ENCODE measurements around the gene RASD2. TPM values are rescaled to one million over a fixed set of nuclear protein-coding genes. Genes with fewer than 3 reads are reported as not detected.

Gene RASD2
- total RNA-seq, 1 donor from 2014 or later: not detected

DNA sequence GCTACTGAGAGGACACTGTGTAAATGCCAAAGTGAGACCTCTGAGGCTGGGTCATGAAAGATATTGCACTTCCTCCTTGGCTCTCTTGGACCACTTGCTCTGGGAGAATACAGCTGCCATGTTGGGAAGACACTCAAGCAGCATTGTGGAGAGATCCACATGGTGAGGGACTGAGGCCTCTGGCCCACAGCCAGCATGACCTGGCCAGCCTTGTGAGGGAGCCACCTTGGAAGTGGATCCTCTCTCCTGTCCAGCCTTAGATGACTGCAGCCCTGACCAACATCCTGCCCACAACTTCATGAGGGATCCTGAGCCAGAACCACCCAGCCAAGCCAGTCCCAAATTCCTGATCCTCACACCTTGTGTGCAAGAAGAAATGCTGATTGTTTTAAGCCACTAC is 46.1 kb downstream of the RASD2 start:
- Mint-ChIP-seq H3K9me3 (no peaks in the 10 kb centered on the region), H3K36me3 (ENCODE audit: low read depth) (no peaks in the 10 kb centered on the region), H3K4me3 (no peak overlapping the region), H3K4me1 (no peaks in the 10 kb centered on the region), H3K27me3 (ENCODE audit: low read depth) (no peaks in the 10 kb centered on the region), H3K27ac (ENCODE audit: unreplicated experiment) (no peak overlapping the region)
- TF ChIP-seq, protein P1, sequence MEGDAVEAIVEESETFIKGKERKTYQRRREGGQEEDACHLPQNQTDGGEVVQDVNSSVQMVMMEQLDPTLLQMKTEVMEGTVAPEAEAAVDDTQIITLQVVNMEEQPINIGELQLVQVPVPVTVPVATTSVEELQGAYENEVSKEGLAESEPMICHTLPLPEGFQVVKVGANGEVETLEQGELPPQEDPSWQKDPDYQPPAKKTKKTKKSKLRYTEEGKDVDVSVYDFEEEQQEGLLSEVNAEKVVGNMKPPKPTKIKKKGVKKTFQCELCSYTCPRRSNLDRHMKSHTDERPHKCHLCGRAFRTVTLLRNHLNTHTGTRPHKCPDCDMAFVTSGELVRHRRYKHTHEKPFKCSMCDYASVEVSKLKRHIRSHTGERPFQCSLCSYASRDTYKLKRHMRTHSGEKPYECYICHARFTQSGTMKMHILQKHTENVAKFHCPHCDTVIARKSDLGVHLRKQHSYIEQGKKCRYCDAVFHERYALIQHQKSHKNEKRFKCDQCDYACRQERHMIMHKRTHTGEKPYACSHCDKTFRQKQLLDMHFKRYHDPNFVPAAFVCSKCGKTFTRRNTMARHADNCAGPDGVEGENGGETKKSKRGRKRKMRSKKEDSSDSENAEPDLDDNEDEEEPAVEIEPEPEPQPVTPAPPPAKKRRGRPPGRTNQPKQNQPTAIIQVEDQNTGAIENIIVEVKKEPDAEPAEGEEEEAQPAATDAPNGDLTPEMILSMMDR (conservative IDR thresholded peaks at IDR 0.05): no peak
- DNase-seq (ENCODE audit: low read depth, low spot score): no peak

DNA sequence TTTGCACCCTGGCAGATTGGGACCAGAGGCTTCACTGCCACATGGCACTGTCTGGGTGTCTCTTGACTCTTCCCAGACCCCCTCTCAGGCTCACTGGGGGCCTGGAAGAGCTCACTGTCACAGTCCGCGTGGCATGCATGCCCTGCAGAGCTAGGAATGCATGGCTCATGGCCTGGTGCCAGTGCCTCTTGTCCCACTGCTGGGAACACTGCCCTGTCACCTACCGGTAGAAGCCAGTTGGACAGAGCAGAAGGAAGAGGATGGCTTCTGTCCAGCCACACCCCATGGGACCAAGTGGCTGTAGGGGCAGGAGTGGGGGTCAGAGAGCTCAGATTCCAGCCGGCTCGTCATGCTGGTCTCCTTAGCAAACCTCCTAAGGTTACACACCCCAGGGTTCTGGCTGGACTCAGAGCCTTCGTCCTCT is 46.8 kb downstream of the RASD2 start:
- Mint-ChIP-seq H3K4me1 (no peaks in the 10 kb centered on the region), H3K27me3 (ENCODE audit: low read depth) (no peaks in the 10 kb centered on the region), H3K4me3 (no peak overlapping the region), H3K27ac (ENCODE audit: unreplicated experiment) (no peak overlapping the region), H3K9me3 (no peaks in the 10 kb centered on the region), H3K36me3 (ENCODE audit: low read depth) (no peaks in the 10 kb centered on the region)
- TF ChIP-seq, protein P1 (conservative IDR thresholded peaks at IDR 0.05): no peak
- no peak for DNase-seq (ENCODE audit: low read depth, low spot score)

DNA sequence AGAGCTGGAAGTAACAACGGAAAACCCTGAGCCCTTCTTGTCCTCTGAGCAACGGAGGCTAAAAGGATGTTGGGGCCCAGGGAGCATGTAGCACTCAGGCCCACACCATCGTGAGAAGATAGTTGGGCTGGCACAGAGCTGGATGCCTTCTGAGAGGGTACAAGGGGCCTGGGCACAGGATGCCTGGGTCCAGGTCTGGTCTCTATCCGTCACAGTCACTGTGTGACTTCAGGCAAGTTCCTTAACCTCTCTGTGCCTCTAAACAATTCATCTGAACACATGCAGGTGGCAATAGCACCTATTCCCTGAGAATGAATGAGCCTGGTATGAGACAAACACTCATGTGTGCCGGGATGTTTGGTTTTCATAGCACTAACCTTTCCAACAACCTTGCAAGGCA is 47.3 kb downstream of the RASD2 start:
- Mint-ChIP-seq H3K27me3 (ENCODE audit: low read depth) (no peaks in the 10 kb centered on the region), H3K4me1 (no peaks in the 10 kb centered on the region), H3K4me3 (no peak overlapping the region), H3K36me3 (ENCODE audit: low read depth) (no peaks in the 10 kb centered on the region), H3K9me3 (no peaks in the 10 kb centered on the region), H3K27ac (ENCODE audit: unreplicated experiment) (no peak overlapping the region)
- no peak for DNase-seq (ENCODE audit: low read depth, low spot score)
- TF ChIP-seq, protein P1 (conservative IDR thresholded peaks at IDR 0.05): no peak

GRCh38 chr22:35589071-35589755 is 48.6 kb downstream of the RASD2 start:
- no peaks in the 10 kb centered on the region for H3K4me1 Mint-ChIP-seq
- no peak overlapping the region for H3K4me3 Mint-ChIP-seq
- H3K36me3 Mint-ChIP-seq (ENCODE audit: low read depth): no peaks in the 10 kb centered on the region
- TF ChIP-seq, protein P1 (conservative IDR thresholded peaks at IDR 0.05): no peak
- no peak overlapping the region for H3K27ac Mint-ChIP-seq (ENCODE audit: unreplicated experiment)
- no peaks in the 10 kb centered on the region for H3K27me3 Mint-ChIP-seq (ENCODE audit: low read depth)
- no peaks in the 10 kb centered on the region for H3K9me3 Mint-ChIP-seq
- no peak for DNase-seq (ENCODE audit: low read depth, low spot score)

DNA sequence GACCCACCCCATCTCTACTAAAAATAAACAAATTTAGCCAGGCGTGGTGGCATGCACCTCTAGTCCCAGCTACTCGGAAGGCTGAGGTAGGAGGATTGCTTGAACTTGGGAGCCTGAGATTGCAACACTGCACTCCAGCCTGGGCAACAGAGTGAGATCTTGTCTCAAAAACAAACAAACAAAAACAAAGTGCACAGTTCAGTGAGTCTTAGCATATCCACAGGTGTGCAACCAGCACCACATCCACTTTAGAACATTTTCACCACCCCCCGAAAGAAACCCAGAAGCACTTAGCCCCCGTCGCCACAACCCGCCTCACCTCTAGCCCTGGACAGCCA is 49.1 kb downstream of the RASD2 start:
- DNase-seq (ENCODE audit: low read depth, low spot score): no peak
- H3K27me3 Mint-ChIP-seq (ENCODE audit: low read depth): no peaks in the 10 kb centered on the region
- no peak overlapping the region for H3K4me3 Mint-ChIP-seq
- no peaks in the 10 kb centered on the region for H3K9me3 Mint-ChIP-seq
- TF ChIP-seq, protein P1 (conservative IDR thresholded peaks at IDR 0.05): no peak
- H3K36me3 Mint-ChIP-seq (ENCODE audit: low read depth): no peaks in the 10 kb centered on the region
- H3K27ac Mint-ChIP-seq (ENCODE audit: unreplicated experiment): no peak overlapping the region
- H3K4me1 Mint-ChIP-seq: no peaks in the 10 kb centered on the region

Measured in neural crest cell (in vitro differentiated cells).